ENCODE measurements around the gene SLC9A7.

- TF ChIP-seq CTCF (conservative IDR thresholded peaks at IDR 0.05; ENCODE audit: low read depth, low read length), result no peak
- no peak for TF ChIP-seq EZH2 (IDR thresholded peaks at IDR 0.05; ENCODE audit: low read length, unreplicated experiment)
Measured at GRCh38 chrX:46737041-46737440, 21.9 kb downstream of the SLC9A7 start.

Measured in PC-3 (cell line).